Stomach (tissue), 4 donors: ENCODE data around the gene CBLL1.

Experiments used
- POLR2A ChIP-seq, 4 donors: fragments of 450-650 bp; IDR thresholded peaks; one replicate each; pipeline ENCODE4 v1.6.1; 2016; ENCODE audit warnings: antibody characterized with exemption in 4 of 4, control low read depth in 2 of 4, mild to moderate bottlenecking in 1 of 4, moderate library complexity in 1 of 4
- POLR2AphosphoS5 ChIP-seq, 3 donors: sonication (generic); formaldehyde crosslinking; IDR thresholded peaks; one replicate each; pipeline ENCODE4 v1.6.1; 2016; ENCODE audit warnings: antibody characterized with exemption in 3 of 3
- TF ChIP-seq, protein P1 (sequence below), 7 experiments: fragments of 450-650 bp in 4 of 7; fragments of 200-600 bp in 3 of 7; sonication (generic) in 3 of 7; IDR thresholded peaks; one replicate each; pipeline ENCODE4 v1.5.1; 2016 to 2019; ENCODE audit warnings: antibody characterized with exemption in 7 of 7, control low read depth in 2 of 7, mild to moderate bottlenecking in 1 of 7

GRCh38 chr7:107712025-107712424, 31.9 kb upstream of the CBLL1 start:
- TF ChIP-seq POLR2A (IDR thresholded peaks at IDR 0.05) (no peak), POLR2AphosphoS5 (IDR thresholded peaks at IDR 0.05) (no peak)
- TF ChIP-seq, protein P1, sequence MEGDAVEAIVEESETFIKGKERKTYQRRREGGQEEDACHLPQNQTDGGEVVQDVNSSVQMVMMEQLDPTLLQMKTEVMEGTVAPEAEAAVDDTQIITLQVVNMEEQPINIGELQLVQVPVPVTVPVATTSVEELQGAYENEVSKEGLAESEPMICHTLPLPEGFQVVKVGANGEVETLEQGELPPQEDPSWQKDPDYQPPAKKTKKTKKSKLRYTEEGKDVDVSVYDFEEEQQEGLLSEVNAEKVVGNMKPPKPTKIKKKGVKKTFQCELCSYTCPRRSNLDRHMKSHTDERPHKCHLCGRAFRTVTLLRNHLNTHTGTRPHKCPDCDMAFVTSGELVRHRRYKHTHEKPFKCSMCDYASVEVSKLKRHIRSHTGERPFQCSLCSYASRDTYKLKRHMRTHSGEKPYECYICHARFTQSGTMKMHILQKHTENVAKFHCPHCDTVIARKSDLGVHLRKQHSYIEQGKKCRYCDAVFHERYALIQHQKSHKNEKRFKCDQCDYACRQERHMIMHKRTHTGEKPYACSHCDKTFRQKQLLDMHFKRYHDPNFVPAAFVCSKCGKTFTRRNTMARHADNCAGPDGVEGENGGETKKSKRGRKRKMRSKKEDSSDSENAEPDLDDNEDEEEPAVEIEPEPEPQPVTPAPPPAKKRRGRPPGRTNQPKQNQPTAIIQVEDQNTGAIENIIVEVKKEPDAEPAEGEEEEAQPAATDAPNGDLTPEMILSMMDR (IDR thresholded peaks at IDR 0.05): no peak
